Left renal cortex interstitium (tissue), 4 donors: Measurements from ENCODE around the gene ADORA1. TPM values are rescaled to one million over a fixed set of nuclear protein-coding genes. Genes with fewer than 3 reads are reported as not detected.

ENCODE experiments used
- DNase-seq, 4 donors: peaks; one replicate each; pipeline ENCODE4 v3.0.0-alpha.2; 2013; ENCODE audit warnings: low read depth in 4 of 4, low spot score in 2 of 4, missing footprints in 1 of 4
- polyA plus RNA-seq, 4 donors: library from polyadenylated mRNA; unstranded; fragments of 120-200 nt; gene quantifications; one replicate each; pipeline ENCODE4 v1.2.1, GENCODE V29; 2013; ENCODE audit not compliant: insufficient read length in 4 of 4

Gene ADORA1
- polyA plus RNA-seq, 4 donors: 3.7 to 8.7 (median 5.9) TPM

DNA sequence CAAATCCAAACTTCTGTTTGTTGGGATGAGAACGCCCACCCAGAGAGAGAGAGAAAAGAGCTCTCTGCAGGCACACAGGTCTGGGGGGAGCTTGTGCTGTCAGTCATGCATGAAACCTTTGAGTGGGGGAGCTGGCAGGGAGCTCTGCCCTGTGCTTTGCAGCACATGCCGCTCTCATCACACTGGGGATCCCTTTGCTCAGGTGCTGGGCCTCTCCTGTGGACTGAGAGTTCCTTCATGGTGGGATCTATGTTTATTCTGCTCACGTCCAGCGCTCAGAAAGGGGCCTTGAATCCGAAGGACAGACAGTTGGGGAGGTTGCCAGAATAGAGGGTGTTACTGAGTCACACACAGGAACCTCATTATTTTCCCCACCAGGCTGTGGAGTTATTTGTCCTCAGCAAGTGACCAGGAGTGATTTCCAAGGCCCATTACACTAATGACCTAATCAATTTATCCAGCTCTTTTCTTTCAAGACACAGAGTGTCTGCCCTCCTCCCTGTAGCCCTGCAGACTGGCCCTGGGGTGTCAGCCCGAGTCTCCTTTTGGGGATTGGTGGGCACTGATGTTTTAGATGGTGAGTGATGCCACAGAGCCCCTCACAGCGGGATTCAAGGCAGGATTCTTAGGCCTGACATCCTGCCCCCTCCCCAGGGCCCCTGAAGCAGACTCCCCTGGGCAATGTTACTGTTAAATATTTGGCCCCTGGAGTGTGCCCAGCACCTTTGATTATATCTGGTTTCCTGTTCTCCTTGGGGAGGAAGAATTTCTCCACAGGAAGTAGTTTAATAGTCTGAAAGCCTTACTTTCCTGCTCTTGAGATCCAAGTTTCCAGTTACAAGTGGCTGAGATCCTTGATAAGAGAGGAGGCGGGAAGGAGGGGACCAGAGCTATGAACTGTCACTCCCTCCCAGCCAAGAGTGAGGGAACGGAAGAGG, 25.8 kb downstream of the ADORA1 start:
- DNase-seq: no peak

DNA sequence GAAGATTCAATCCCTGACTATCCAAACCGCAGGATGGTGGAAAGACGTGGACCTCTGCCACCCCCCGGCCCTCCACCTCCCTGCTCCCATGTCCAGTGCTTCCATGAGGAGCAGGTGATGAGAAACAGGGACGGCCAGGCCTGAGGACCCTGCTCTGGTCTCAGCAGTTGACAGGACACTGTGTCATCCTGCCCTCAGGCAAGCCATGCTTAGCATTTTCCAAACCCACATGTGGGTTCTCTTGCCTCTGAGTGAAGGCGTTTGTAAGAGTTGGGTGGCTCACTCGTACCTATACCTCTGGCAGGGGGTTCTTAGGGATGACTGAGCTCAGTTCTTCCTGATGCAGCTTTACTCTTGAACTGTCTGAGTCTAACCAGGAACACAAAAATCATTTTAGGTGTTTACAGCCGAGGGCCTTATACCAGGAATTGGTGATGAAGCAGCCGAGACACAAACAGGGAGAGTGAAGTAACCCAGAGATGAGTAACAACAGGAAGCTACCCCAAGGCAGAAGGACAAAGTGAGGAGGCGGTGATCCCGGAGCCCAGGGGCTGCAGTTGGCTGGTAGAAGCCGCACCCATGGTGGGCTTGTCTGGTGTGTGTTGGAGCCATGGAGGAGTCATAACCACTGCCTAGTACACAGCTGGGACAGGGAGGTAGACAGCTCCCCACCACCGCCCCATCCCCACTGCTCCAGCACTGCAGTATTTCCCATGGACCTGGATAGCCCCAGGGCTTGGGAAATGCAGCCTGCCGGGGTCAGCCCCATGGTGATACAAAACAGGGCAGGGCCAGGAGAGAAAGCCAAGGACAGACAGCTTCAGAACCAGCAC, 26.7 kb downstream of the ADORA1 start:
- DNase-seq: no peak

DNA sequence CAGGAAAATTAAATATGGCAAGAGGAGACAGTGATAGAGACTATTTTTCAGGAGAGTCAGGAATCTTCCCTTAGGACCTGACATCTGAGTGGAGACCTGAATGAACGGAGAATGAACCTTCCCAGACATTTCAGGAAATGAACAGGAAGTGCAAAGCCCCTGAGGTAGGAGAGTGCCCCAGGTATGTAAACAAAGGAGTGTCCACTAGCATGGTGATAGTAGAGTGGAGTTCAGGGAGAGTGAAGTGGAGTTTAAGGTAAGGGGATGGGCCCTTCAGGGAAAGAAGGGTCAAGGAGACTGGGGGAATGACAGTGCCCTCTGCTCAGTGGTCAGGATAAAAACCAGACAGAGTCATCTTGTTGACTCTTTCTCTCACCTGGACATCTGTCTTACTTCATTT, 28.8 kb downstream of the ADORA1 start:
- DNase-seq: no peak

DNA sequence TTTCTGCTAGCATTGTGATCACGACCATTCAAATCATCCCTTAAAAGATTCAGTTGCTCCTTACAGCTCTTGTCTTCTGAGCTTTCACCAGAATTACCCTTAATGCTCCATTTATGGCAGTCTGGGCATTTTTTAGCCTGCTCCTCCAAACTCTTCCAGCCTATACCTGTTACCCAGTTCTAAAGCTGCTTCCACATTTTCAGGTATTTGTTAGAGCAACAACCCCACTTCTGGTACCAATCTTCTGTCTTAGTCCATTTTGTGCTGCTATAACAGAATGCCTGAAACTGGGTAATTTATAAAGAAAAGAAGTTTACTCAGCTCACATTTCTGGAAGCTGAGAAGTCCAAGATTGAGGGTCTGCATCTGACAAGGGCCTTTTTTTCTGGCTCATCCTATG, 30.9 kb downstream of the ADORA1 start:
- DNase-seq: no peak

DNA sequence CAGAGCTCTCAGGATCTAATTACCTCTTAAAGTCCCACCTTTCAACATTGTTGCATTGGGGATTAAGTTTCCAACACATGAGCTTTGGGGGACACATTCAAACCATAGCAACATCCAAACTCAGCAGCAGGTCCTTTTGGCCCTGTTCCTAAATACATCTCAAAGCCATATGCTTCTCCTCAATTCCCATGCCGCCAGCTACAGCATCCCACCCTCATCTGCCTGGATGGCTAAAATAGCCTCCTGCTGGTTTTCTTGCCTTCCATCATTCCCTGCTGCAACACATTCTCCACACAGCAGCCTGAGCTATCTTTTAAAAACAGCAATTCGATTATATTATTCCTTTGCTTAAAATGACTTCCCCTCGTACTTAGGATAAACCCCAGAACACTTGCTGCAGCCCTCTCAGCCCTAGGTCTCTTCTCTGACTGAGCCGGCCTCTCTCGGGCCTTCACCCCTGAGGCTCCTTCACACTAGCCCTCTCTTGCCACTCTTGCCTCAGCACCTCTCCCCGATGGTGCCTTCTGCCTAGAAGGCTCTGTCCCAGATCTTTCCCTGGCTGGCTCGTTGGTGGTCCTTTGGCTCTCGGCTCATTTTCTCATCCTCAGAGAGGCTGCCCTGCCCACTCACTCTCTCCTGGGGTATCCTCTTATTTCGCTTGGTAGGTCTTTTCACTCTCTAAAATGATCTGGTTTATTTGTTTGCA, 31.6 kb downstream of the ADORA1 start:
- no peak for DNase-seq

DNA sequence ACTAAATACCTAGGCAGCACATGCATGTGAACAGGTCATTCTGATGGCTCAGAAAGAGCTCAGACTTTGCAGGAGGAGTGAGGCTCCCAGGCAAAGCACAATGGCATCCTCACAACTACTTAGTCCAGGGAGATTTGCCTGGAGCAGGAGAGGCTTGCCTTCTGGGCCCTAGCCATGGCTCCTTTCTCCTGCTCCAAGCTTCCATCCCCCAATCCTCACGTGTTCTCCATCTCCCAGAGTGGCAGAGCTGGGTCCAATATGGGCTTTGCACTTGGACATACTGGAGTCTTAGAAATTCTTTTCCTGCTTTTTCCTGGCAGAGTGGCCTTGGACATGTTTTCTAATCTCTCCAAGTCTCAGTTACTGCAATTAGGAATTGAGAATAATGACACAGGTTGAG, 32.3 kb downstream of the ADORA1 start:
- no peak for DNase-seq

DNA sequence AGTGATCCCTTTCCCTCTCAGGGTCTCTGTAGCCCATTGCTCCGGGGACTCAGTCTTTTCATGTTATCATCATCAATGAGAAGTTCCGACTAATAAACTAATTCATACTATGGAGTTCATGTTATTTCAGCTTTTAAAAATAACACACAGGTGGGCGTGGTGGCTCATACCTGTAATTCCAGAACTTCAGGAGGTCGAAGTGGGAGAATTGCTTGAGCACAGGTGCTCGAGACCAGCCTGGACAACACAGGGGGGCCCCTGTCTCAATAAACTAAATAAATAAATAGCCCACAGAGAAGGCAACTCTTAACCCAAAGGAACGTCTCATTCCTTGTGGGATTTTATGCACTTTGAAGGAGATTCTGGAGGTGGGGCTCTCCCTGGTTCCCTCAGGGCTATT, 33.6 kb downstream of the ADORA1 start:
- no peak for DNase-seq

DNA sequence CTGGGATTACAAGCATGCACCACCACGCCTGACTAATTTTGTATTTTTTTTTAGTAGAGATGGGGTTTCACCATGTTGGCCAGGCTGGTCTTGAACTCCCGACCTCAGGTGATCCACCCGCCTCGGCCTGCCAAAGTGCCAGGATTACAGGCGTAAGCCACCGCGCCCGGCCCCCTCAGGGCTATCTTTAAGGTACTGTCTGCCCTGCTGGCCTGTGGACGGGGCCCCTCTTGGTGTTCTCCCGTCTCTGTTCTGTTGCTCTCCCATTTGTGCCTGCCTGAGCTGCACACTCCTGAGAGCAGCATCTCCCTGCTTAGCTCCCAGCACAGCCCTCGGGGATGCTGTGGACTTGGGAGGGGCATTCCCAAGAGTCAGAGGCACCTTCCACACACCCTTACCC, 34.2 kb downstream of the ADORA1 start:
- no peak for DNase-seq

DNA sequence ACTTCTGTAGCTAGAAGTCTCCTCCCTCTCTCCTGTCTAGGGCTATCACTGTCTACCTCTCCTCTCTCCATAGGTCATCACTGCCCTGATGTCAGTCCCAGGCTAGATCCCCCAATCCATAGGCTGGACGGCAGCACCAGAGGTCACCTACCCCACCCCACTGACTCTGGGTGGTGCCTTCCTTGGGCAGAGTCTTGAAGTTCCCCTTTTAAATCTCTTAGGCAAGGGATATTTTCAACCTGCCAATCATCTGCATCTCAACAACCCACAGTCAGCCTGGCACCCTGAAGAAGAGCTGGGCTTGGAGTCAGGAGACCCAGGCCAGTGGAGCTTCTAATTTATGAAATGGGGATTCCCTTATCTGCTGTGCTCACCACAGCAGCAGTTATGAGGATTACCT, 34.9 kb downstream of the ADORA1 start:
- no peak for DNase-seq

DNA sequence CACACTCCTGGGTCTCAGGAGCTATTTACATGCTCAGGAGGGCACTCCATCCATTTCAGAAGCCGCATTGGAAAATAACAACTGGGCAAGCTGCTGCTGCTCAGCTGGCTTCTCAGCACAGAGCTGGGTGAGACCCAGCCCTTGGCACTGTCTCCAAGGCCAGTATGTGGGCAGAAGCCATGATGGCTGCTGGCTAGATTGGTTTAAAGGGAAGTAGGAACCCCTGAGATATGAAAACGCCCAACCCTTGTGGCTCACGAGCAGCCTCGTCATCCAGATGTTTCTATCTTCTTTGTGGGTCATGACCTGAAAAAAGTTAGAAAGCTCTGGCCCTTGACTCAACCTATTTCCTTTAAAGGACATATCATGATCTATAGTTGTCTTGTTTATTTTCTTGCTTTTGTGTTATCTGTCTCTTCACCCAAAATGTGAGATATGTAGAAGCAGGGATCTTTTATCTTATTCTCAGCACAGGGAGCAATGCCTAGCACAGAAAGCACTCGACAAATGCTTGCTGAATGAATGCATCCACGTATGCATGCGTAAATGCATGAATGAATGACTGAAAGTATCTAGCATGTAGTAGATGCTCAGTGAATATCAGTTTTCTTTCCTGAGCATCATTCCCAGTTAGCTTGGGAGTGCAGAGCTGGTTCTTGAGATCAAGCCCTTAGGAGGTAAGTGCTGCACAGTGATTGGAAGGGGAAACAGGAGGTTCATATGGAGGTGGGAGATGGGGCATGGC, 36.5 kb downstream of the ADORA1 start:
- no peak for DNase-seq

DNA sequence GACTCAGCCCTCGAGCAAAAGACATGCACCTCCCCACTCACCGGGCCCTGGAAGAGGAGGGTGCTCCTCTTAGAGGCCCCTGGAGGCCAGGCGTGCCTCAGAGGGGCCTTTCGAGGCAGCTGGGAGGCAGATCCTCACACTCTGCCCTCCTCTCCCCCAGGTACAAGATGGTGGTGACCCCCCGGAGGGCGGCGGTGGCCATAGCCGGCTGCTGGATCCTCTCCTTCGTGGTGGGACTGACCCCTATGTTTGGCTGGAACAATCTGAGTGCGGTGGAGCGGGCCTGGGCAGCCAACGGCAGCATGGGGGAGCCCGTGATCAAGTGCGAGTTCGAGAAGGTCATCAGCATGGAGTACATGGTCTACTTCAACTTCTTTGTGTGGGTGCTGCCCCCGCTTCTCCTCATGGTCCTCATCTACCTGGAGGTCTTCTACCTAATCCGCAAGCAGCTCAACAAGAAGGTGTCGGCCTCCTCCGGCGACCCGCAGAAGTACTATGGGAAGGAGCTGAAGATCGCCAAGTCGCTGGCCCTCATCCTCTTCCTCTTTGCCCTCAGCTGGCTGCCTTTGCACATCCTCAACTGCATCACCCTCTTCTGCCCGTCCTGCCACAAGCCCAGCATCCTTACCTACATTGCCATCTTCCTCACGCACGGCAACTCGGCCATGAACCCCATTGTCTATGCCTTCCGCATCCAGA, 37.7 kb downstream of the ADORA1 start:
- no peak for DNase-seq

DNA sequence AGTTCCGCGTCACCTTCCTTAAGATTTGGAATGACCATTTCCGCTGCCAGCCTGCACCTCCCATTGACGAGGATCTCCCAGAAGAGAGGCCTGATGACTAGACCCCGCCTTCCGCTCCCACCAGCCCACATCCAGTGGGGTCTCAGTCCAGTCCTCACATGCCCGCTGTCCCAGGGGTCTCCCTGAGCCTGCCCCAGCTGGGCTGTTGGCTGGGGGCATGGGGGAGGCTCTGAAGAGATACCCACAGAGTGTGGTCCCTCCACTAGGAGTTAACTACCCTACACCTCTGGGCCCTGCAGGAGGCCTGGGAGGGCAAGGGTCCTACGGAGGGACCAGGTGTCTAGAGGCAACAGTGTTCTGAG, 38.3 kb downstream of the ADORA1 start:
- no peak for DNase-seq

DNA sequence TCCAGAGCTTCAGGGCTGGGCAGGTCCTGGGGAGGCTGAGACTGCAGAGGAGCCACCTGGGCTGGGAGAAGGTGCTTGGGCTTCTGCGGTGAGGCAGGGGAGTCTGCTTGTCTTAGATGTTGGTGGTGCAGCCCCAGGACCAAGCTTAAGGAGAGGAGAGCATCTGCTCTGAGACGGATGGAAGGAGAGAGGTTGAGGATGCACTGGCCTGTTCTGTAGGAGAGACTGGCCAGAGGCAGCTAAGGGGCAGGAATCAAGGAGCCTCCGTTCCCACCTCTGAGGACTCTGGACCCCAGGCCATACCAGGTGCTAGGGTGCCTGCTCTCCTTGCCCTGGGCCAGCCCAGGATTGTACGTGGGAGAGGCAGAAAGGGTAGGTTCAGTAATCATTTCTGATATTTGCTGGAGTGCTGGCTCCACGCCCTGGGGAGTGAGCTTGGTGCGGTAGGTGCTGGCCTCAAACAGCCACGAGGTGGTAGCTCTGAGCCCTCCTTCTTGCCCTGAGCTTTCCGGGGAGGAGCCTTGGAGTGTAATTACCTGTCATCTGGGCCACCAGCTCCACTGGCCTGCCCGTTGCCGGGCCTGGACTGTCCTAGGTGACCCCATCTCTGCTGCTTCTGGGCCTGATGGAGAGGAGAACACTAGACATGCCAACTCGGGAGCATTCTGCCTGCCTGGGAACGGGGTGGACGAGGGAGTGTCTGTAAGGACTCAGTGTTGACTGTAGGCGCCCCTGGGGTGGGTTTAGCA, 38.8 kb downstream of the ADORA1 start:
- DNase-seq: no peak

DNA sequence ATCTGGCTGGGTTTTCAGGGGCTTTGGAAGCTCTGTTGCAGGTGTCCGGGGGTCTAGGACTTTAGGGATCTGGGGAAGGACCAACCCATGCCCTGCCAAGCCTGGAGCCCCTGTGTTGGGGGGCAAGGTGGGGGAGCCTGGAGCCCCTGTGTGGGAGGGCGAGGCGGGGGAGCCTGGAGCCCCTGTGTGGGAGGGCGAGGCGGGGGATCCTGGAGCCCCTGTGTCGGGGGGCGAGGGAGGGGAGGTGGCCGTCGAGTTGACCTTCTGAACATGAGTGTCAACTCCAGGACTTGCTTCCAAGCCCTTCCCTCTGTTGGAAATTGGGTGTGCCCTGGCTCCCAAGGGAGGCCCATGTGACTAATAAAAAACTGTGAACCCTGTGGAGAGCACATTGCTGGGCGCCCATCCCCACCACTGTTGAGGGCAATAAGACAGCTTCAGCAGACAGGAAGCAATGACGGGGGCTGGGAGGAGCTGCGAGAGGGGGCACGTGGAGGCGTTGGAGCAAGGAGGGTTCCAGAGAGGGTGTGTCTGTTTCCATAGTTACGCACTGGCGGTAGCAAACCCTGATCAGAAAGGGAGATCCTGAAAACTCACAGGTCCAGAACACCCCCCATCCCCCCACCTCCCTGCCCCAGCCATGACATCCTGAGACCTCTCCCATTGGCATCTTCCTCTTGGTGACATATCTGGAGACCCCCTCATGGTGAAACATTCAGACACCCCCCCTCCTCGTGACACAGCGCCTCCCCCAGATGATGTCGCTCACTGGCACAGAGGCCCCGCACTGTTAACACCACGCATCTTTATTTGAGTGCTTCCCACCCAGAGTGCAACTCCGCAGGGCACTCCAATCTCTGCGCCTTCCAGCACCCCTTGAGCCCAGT, 39.7 kb downstream of the ADORA1 start:
- no peak for DNase-seq

DNA sequence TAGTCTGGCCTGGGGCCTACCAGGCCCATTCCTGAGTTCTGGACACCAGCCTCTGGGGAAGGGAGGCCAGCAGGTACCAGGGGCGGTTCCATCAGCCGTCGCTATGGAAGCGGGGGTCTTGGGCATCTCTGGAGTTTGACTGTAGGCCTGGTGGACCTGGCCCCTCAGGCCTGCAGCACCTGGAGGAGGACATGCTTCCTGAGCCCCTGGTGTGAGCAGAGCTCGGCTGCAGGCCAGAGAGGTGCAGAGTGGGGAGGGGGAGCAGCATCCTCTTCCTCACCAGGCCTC, 40.3 kb downstream of the ADORA1 start:
- no peak for DNase-seq

DNA sequence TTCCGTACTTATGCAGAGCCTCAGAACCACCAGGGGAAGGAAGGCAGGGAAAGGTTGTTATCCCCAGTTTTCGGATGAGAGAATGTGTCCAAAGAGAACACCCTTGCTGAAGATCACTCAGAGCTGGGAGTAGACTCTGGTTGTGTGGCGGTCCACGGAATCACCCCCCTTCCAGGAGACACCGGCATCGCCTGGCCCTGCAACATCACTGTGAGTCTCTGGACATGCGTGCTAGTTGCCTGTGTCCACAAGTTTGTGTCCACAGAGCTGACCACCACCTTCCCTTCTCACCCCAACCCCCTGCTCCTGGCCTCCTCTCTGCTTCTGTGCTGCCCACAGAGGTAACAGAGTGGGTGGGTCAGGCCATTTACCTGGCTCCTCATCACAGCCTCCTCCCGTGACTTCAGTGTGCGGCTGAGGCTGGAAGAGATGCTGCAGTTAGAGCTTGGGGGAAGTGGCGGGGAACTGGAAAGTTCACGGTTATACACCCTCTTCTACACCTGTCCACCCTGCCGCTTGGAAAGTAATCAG, 40.8 kb downstream of the ADORA1 start:
- no peak for DNase-seq

DNA sequence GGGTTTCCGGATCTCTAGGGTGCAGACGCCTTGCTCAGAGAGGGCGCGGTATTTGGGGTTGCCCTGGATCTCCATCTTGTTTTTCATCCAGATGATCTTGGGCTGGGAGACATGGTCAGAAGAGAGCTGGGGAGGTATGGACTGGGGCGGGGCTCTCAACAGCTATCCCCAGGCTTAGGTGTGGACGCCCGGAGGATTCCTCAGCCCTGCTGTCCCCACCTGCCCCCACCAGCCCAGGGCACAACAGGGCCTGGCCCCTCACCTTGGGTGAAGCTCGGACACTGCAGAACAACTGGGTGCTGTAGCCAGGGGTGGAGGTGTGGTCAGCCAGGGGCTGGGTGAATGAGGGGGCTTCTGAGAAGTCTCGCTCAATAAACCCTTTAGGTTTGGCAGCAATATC, 41.5 kb downstream of the ADORA1 start:
- no peak for DNase-seq
